HG03442 (cell line): Measurements from ENCODE around the gene ZDHHC20.

Experiments
- ATAC-seq: cut with Tn5 transposase; IDR thresholded peaks from one replicate; pipeline ENCODE4 v1.9.1; 2021; ENCODE audit warnings: mild to moderate bottlenecking, moderate library complexity; ENCODE audit not compliant: unreplicated experiment

Gene ZDHHC20, protein sequence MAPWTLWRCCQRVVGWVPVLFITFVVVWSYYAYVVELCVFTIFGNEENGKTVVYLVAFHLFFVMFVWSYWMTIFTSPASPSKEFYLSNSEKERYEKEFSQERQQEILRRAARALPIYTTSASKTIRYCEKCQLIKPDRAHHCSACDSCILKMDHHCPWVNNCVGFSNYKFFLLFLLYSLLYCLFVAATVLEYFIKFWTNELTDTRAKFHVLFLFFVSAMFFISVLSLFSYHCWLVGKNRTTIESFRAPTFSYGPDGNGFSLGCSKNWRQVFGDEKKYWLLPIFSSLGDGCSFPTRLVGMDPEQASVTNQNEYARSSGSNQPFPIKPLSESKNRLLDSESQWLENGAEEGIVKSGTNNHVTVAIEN

DNA sequence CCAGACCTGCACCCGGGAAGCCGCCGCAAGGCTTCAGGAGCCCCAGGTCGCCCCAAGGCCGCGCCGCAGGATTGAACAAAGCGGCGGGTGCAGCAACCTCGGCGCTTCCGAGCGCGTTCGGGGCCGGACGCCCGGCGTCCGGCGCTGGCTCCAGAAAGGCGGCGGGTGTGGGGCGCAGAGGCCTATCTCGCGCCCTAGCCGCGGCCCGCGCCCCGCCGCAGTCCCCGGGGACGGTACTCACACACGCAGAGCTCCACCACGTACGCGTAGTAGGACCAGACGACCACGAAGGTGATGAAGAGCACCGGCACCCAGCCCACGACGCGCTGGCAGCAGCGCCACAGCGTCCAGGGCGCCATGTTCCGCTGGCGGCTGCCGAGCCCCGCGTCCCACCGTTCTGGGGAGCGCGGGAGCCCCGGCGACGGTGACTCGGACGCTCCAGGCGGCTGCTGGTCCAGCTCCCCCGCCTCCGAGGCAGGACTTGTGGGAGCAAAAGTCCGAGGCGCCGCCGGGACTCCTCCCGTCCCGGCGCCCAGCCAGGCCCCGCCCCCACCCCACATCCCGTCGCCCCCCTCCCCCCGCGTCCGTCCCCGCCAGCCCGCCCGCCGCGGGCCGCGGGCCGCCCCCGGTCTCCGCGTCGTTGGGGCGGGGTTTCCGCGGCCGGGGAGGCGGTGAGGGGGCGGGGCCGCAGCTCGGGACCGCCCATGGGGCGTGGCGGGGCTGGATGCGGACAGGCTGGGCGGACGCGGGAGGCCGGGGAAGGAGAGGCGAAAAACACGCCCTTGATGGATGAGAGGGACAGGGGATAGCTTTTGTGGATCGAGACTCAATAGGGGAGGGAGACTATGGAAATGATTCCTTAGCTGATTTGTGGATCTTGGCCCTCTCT is at the start of gene ZDHHC20:
Gene ZDHHC20 (minus strand): TSS at position 491 of the 889 bp plus-strand sequence. CDS start 132 bp downstream, at position 359.
- ATAC-seq, result peak; percentile 83

DNA sequence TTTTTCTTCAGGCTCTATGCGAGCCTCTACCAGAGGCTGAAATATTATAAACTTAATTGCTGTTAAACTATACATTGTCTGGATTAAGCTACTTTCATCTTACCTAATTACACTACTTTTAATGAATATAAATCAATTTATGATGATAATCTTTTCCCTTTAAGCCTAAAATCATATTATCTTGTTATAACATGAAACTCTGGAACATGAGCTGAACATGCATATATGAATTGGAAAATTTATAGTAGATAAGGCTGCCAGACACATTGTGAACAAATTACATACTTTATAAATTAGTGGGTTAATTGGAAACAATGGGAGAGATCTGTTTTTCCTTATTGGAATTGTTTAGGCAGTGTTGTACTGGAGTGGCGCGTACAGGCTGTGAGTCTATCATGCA is 45.3 kb upstream of the ZDHHC20 start:
- ATAC-seq, result no peak

DNA sequence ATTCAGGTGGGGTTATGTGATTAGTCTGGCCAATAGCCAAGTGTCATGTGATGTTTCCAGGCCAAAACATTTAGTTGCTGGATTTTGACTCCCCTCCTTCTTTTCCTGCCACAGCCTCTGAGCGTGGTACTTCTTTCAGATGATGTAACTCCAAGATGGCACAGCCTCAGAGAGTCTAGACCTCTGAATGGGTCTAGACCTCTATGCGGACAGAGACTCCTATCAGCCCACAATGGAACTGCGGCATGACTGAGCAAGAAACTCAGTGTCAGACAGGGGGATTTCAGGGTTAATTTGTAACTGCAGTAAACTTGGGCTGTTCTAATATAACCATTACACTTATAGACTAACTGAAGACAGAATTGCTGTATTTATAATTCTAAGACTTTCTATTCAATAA is 42.6 kb upstream of the ZDHHC20 start:
- ATAC-seq, result no peak

DNA sequence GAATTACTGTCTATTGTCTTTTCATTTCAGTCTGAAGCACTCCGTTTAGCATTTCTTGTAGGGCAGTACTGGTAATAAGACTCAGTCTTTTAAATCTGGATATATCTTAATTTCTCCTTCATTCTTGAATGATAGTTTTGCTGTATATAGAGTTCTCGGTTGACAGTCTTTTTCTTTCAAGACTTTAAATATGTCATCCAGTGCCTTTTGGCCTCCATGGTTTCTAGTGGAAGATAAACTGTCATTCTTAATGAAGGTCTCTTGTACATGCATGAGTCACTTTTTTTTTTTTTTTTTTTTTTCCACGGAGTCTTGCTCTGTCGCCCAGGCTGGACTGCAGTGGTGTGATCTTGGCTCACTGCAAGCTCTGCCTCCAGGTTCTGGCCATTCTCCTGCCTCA is 27.2 kb upstream of the ZDHHC20 start:
- no peak for ATAC-seq

DNA sequence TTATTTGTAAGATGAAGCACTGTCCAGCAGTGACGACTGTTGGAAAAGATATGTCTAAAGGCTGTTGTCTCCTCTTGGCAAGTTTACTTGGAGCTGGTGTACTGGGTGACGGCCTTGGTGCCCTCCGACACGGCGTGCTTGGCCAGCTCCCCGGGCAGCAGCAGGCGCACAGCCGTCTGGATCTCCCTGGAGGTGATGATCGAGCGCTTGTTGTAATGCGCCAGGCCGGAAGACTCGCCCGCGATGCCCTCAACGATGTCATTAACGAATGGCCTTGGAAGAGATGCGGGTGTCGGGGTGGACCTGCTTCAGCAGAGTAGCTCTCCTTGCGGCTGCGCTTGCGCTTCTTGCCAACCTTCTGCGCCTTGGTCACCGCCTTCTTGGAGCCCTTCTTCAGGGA is 24.6 kb upstream of the ZDHHC20 start:
- no peak for ATAC-seq

DNA sequence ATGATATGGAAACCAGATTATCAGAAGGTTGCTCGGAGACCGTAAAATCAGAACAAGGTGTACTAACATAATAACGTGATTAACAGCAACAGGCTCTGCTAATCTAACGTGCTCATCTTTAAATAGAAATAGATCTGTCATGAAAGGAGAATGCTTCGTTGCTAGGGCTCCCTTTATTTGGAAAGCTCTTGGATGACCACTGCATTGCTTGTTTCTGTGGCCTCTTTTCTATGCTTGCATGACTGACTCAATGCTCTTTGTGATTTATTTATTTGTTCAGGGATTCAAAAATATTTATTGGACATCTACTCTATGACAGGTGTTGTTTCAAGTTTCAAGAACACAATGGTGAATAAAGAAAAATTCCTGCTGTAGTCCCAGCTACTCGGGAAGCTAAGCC is 22.3 kb upstream of the ZDHHC20 start:
- ATAC-seq, result no peak

DNA sequence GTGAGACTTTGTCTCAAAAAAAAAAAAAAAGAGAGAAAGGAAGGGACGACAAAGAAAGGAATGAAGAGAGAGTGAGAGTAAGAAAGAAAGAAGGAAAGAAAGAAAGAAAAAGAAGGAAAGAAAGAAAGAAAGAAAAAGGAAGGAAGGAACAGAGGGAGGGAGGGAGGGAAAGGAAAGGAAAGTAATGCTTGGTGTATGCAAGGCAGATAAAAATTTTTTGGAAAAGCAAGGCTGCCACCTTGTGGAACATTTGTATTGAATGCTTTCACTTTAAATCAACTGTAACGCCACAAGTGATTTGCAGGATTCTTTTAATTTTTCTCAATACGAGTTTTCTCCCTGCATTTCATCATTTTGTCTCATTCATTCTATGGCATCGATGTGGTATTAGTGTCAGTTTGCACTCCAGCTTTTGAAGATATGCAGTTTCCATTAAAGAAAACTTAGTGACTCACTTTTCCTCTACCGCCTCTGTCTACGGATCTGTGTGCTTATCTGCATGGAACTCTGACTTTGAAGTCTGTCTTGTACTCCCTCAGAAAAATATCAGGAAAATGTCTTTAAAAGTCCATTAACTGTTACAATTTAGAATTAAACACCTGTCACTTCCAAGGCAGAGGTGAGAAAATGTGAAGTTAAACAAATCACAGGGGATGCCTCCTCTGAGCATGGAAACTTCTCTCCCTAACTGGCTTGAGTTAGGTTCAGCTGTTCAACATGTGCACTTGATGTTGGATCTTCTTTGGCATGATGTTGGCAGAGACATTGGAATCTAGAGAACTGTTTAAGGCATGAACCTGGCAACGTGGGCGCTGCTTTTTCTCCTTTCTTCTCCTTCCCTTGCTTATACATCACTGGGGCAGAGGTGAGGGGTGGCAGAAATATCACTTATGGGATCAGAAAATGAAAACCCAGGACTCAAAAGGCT is 20.0 kb upstream of the ZDHHC20 start:
- ATAC-seq, result no peak

DNA sequence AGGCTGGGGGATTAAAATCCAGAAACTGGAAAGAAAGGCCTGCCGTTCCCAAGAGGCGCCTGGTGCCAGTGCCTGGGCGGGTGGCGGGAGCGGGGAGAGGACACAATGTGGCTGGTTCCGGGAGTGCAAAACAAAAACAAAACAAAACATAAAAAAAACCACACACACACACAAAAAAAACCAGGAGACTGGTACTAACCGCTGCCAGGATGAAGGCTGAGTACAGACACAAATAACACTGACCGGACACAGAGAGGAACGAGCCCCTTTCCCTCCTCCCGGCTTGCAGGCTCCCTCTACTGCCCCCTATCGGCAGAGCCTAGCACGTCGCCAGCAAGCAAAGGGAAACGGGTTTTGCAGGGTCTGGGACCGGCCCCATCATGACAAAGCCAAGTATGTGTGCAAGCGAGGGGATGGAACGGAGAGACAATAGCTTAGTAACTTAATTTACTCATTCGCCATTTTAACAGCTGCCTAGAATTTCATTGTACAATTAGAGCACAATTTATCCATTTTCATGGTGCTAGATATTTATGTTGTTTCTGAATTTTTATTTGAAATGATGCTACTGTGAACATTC is 17.9 kb upstream of the ZDHHC20 start:
- ATAC-seq, result peak; percentile 83

DNA sequence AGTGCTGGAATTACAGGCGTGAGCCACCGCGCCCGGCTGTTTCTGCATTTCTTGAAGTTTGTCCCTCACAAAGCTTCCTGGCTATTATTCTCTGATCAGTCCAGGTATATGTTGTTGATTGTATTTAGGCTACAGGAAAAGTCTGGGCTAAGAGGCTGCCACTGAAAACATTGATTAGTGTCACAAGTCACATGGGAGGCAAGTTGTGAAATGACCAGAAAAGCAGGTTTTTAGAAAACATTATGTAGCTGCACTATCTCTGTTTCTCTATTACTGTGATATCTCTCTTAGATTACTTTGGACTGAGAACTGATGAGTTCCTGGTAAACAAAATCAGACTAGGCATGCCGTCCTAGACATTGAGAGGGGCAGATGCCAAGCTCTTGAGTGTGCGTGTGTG is 16.0 kb upstream of the ZDHHC20 start:
- ATAC-seq, result no peak

DNA sequence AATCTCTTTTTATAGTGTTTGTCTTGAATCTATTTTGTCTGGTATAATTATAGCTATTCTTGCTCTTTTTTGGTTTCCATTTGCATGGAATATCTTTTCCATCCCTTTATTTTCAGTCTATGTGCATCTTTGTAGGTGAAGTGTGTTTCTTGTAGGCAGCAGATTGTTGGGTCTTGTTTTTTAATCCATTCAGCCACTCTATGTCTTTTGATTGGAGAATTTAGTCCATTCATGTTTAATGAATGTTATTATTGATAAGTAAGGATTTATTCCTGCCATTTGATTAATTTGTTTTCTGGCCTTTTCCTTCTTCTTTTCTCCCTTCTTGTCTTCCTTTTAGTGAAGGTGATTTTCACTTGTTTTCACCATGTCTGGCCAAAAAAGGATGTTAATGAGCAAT is 11.7 kb upstream of the ZDHHC20 start:
- no peak for ATAC-seq

DNA sequence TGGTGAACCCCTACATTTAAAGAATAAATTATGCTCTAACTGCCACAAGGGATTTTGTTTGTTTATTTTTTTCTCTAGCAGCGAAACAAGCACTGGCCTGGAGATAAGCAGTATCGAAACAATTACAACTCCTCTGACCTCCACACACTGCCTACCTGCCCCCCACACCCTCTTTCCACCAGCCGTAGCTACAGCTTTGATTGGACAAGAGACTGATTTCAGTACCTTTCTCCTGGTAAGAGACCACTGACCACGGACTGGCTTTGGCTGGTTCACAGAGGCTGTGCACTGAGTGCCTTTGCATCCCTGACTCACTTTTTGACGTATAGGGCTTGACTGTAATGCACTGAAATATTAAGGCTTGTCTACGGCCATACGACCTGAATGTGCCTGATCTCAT is 7.4 kb upstream of the ZDHHC20 start:
- no peak for ATAC-seq

DNA sequence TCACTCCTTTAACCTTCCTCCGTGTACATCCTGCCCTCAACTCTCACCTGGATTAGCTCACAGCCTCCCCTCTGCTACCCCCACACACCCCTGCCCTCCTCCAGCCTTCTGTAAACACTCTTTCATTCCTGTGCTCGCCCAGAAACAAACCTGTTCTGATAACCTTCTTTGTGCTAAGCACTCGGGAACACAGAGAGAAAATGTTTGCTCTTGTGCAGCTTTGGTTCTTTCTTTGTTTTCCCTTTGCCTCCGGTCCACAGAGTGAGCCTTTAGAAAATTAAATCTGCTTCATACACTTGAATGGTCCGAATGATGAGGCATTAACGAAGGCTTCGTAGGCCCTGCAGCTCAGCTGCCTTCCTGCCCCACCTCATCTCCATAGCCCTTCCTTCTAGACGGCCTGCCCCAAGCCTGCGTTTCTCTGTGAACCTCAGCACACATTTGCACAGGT is 6.6 kb upstream of the ZDHHC20 start:
- no peak for ATAC-seq

DNA sequence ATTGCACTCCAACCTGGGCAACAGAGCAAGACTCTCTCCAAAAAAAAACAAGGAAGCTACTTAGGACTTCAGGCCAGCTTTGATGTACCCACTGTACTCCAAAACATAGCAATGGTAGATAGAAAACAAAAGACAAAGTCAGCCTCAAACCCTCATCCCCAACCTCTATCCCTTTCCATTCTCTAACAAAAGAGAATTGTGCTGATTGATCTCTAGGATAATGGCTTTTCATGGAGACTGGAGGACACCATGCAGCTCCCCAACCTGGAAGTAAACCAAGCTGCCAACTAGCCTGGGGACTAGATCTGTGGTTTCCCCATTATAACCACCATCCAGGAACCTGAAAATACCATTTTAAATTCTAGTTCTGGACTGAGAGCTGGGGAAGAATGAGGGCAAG is 4.3 kb upstream of the ZDHHC20 start:
- ATAC-seq, result no peak

DNA sequence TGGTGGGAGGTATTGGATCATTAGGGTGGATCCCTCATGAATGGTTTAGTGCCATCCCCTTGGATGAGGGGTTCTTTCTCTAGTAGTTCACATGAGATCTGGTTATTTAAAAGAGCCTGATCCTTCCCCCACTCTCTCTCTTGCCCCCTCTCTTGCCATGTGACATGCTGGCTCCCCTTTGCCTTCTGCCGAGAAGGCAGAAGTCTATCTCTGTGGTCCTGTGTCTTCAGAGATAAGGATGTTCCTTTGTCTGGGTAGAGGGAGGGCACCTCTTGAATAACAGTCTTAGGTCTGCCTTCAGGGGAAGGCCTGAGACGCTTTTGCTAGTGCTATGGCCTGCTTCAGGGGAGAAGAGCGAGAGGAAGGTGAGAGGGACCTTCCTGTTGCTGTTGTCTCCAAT is 2.0 kb upstream of the ZDHHC20 start:
- no peak for ATAC-seq

DNA sequence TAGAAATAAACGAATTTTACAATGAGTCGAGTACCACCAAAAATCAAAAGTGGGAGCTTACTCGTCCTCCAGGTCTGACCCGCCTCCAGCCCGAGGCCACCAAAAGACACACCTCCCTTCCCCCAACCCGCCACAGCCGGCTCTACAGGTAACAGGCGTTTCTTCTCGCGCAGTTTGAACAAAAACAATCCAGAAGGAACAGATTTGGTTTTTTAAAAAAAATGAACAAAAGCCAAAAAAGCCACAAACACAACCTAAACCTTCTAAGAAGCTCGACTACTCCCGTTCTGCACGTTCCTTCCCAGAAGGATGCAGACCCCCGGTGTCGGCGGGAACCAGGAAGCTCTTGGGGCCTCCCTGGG is 671 bp downstream of the ZDHHC20 start:
- peak; percentile 30 for ATAC-seq

DNA sequence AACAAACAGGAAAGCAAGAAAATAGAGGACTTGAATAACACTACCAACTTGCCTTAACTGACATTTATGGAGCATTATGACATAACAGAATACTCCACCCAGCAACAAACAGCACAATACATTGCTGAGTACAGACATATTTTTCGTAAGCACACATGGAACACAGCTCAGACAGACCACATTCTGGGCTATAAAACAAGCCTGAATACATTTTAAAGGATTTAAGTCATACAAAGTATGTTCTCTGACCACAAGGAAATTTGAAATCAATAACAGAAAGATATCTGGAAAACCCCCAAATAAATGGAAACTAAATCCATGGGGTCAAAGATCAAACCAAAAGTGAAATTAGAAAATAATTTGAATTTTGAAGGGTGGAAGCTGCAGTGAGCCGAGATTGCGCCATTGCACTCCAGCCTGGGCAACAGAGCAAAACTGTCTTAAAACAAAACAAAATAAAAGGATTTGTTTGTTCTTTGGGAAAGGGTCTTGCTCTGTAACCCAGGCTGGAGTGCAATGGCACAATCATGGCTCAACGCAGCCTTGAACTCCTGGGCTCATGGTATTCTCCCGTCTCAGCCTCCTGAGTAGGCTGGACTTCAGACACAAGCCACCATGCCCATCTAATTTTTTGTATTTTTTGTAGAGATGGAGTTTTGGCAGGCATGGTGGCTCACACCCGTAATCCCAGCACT is 5.6 kb downstream of the ZDHHC20 start:
- ATAC-seq, result no peak

DNA sequence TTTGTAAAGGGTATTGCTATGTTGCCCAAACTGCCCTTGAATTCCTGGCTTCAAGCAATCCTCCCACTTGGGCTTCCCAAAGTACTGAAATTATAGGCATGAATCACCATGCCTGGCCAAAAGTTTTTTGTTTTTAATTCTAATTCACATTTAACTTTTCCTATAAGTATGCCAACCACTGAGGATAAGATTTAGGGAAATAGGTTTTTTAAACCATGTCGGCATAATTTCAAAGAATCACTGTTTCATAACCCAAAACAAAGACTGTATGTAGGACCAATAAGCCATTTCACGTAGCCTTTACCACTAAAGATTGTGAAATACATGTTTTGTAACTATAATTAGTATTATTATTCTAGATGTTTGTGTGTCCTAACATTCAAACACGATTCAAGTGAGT is 8.2 kb downstream of the ZDHHC20 start:
- no peak for ATAC-seq

DNA sequence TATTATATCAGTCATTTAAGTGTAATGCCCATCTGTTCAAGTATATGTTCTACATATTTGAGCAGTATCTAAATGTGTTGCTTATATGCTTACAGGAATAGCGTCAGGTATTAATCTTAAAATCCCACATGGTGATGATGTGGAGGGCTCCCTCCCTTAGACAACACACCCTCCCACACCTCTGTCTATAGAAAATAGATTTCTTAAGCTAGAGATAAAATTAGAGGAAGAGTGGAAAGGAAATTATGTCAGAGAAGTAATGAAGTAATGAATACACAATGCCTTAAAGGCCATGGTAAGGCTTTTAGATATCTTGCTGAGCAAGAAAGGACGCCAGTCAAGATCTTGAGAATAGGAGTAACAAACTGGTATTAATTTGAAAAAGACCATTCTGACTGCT is 12.4 kb downstream of the ZDHHC20 start:
- no peak for ATAC-seq

DNA sequence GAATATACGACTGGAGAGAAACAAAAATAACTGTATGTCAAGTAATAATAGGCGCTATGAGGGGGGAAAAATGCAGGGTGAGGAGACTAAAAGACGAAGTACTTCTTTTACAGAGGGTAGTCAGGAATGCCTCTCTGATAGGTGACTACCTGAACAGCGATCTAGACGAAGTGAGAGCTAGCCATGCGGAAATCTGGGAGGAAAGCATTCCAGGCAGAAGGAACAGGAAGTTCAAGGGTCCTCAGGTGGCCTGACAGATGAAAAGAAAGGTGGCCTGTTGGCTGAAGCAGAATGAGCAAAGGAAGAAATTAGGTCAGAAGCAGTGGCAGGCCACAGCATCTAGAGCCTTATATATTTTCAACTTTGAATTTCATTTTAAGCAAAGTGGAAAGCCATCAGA is 13.3 kb downstream of the ZDHHC20 start:
- ATAC-seq, result no peak

DNA sequence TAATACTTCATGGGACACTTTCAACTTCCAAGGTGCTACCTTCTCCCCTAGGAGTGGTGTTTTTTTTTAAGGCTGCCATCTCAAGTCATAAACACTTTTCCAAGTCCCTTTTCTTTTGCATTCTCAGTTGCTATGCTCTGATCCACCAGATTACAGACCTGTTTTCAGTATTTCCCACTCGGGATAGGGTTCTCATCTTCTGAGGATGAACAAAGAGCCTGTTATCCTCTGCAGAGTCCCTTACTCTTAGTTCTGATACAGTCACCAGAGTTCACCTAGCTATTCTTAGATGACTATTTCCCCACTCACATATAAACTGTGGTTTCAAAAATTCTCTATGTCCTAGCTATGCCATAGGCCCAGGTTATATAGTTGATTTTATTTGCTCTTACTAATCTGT is 15.9 kb downstream of the ZDHHC20 start:
- ATAC-seq, result no peak
